Ammon's horn (tissue), 1 donor: ENCODE measurements around the gene PRRG2.
A peak's percentile ranks its signal among the peaks of the same experiment; 100 is the strongest.

Experiments
- DNase-seq: peaks from one replicate; pipeline ENCODE4 v3.0.0-alpha.2; 2016; ENCODE audit warnings: low spot score

Gene PRRG2

DNA sequence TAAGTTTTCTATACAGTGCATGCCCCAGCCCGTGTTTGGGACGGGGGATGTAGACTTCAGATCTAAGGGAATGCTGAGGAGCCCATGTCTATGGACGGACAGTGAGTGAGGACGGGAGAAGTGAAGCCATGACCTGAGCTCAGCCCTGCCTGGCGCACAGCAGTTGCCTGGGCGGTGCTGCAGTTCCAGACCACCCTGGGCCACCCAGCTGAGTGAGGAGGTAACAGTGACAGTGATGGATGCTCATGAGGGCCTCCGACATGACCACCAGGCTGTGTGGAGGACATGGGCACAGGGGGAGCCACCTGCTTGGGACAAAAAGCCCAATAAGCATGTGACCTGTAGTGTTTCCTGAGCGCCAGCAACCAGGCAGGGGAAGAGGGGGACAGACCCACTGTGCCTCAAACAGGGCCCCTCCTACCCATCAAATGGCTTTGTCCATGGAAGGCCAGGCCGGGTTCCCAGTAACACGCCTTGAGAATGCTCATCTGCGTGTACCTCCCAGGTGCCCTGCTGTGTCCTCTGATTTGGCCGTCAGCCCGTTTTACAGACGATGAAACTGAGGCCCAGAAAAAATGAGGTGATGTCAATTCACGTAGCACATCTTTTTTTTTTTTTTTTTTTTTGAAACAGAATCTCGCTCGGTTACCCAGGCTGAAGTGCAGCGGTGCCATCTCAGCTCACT lies 23.3 kb upstream of the PRRG2 start:
- no peak for DNase-seq

DNA sequence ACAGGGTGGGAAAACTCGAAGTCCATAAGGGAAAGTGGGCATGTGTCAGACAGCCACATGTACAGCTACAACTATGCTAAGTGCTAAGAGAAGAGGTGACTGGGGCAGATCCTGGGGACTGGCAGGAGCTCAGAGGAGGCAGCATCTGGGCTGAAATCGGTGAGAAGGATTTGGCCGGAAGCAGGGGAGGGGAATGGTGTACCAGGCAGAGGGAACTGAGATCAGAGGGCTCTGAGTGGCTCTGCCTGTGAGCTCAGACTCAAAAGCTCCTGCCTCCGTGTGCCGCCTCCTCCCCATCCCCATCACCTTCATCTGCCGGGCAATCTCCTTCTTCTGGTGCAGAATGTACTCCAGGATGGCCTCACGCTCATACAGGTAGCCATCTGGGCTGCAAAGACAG lies 22.5 kb upstream of the PRRG2 start:
- DNase-seq, result no peak

DNA sequence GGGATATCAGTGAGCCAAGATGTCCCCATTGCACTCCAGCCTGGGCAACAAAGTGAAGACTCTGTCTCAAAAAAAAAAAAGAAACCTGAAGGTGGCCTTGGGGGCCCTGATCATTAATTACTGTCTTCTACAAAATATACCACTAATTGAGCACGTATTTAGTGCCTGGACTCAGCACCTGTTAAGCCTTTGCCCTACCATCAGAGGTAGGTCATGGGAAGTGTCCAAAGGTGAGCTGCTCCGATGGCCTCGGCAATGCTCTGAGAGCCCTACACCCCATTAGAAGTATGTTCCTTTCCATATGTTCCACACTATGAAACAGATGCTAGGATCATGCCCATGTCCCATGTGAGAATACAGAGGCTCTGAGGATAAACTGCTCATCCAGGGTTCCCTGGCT lies 21.7 kb upstream of the PRRG2 start:
- DNase-seq, result no peak

DNA sequence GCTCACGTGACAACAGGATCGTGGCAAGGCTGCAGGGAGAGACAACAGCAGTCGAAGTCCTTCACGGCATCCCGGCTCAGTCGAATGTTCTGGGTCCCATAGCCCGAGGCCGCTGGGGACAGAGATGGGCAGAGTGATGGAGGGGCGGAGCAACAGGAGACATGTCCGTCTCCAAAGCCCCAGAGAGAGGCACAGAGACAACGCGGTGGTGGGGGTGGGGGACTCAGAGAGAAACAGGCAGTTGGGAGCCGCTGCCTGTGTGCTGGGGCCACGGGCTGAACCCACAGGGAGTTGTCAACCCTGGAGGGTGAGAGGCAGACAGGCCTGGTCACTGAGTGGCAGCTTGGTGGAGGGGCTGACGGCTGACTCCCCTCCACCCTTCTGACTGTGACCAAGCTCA lies 21.2 kb upstream of the PRRG2 start:
- DNase-seq, result no peak

DNA sequence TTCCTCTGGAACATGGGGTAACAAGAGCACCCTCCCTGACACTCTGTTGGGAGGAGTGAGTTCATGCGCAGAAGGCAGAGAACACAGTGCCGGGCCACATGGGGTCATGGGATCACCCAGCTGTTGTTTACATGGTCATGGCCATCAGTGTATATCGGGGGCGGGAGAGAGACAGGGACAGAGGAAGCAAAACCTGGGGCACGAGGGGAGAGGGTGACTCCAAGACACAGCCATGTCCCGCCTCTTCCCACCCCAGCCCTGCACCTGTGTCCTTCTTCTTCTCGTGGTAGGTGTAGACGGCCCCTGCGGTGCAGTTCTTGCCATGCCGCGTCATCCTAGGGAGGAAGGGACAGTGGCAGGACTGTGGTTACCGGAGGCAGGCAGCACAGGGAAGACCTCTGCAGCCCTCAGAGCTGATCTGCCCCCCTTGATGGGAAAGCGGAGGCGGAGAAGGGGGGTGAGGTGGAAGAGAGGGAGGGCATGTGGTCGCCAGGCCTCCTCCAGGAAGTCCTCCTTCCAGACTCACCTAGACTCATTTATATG lies 20.7 kb upstream of the PRRG2 start:
- peak; percentile 85 for DNase-seq

DNA sequence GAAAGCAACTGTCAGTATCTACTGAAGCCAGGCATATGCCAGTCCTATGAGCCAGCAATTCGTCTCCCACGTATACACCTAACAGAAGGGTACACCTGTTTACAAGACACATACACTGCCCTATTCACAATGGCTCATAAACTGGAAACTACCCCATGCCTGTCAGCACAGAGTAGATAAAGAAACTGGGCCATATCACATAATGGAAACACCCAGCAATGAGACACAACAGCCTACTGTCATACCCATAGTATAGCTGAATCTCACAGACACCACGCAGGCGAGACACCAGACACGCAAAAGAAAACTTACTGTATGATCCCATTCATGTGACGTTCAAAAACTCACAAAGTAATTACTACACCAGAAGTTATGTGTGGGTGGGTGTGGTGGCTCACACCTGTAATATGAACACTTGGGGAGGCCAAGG lies 16.5 kb upstream of the PRRG2 start:
- DNase-seq, result no peak

DNA sequence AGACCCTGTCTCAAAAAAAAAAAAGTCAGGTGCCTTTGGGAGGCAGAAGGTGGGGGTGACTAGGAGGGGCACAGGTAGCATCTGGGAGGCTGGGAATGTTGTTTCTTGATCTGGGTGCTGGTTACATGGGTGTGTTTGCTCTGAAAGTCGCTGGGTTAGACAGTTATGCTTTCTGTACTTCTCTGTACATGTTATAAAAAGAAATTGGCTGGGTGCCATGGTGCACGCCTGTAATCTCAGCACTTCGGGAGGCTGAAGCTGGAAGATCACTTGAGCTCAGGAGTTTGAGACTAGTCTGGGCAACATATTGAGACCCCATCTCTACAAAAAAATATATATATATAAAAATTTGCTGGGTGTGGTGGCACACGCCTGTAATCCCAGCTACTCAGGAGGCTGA lies 15.9 kb upstream of the PRRG2 start:
- no peak for DNase-seq

DNA sequence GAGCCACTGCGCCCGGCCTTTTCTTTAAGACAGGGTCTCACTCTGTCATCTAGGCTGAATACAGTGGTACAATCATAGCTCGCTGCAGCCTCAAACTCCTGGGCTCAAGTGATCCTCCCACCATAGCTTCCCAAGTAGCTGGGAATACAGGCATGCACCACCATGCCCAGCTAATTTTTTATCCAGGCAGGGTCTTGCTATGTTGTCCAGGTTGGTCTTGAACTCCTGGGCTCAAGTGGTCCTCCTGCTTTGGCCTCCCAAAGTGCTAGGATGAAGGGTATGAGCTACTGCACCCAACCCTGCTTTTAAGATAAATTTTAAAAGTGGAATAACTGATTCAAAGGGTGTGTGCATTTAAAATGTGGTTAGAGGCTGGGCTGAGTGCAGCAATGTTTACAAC lies 14.8 kb upstream of the PRRG2 start:
- no peak for DNase-seq

DNA sequence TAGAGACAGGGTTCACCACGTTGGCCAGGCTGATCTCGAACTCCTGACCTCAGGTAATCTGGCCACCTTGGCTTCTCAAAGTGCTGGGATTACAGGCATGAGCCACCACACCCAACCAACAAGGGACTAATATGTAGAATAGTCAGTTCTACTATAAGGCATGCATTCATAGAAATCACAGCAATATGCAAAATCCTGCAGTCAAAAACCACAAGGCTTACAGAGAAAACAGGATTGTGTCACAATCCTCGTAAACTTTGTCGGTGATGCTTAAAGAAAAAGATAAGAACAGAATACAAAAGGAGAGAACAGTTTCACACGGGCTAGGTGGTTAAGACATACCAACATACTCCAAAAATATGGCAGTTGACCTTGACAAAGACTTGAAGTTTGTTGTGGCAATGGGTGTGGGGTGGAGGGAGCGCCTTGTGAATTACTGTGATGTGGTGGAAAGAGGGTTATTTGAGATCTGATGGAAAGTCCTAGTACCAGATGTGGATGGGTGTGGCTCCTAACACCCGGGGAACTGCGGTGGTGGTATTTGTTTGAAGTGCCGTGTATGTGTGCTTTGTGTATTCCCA lies 13.2 kb upstream of the PRRG2 start:
- DNase-seq, result no peak

DNA sequence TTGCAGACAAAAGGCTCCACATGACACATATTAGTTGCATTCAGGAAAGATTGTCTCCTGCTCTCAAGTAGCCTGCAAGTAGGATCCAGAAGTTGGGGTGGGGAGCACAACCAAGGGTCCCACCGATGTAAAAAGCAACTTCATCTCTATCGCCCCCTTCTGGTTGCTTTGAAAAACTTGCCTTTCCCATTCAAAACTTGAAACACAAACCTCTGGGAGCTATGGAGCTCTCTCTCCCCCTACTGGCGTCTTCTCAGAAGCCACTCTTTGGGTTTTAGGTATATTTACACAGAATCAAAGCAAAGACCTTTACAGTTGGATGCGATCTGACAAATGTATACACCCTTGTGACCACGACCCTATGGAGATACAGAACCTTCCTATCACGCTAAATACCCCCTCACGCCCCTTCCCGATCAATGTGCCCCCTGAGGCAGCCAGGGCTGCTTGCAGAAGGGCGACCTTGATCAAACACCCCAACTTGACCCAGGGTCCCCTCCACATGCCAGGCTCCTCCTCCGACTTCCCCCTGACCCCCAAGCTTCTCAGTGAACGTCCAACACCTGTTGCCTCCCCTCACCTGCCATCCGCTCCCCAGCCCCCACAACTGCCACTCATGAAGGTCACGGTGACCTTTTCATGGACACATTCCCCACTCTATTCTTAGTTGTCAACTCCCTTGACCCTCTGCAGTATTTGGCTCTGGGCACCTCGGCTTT lies 10.8 kb upstream of the PRRG2 start:
- DNase-seq, result peak; percentile 81

DNA sequence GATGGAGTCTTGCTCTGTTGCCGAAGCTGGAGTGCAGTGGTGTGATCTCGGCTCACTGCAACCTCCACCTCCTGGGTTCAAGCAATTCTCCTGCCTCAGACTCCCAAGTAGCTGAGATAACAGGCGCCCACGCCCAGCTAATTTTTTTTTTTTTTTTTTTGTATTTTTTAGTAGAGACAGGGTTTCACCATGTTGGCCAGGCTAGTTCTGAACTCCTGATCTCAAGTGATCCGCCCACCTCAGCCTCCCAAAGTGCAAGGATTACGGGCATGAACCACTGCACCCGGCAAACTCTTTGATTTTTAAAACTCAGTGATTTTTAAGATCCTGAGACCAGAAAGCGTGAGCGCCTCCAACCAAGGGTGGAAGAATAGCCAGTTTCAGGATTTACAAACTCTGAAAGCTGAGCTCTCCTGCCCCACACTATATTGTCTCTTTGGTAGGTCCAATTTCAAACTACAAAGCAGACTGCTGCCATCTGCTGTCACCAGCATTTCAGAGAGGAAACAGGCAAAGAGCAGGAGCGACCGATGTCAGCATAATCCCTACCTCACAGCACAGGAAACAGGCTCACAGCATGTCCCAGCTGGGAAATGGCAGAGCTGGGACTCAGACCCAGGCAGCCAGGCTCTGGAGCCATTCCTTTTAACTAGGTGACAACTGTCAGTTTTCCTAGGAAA lies 10.0 kb upstream of the PRRG2 start:
- no peak for DNase-seq

DNA sequence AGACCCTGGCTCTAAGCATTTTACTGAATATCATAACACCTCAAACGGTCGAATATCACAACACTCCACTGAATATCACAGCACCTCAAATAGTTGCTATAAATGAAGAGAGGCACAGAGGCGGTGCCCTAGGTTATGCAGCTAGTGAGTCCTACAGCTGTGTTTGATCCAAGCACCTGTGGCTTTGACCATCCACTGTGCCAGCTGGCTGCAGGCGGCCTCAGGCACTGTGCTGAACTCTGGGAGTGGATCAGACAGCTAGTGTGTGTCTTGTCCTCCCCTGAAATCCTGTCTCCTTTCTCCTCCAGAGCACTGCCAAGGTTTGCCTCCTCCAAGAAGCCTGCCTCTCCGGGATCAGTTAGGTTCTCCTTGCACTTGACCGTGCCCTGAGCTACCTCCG lies 8.1 kb upstream of the PRRG2 start:
- no peak for DNase-seq

DNA sequence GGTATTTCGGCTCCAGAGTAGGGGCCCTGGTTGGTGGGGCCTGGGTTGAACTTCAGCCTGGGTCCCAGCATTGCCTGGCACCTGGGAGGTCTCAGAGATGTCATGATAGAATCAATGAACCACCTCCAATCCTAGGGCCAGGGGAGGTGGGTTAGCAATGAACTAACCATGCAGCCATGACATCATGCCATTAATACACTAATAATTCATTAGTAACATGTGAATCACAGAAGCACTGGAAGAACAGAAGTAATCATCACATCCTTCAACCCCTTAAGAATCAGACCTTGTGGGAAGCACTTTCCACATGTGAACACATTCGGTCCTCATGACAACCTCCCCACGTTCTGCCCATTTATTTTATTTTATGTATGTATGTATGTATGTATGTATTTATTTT lies 7.7 kb upstream of the PRRG2 start:
- no peak for DNase-seq

DNA sequence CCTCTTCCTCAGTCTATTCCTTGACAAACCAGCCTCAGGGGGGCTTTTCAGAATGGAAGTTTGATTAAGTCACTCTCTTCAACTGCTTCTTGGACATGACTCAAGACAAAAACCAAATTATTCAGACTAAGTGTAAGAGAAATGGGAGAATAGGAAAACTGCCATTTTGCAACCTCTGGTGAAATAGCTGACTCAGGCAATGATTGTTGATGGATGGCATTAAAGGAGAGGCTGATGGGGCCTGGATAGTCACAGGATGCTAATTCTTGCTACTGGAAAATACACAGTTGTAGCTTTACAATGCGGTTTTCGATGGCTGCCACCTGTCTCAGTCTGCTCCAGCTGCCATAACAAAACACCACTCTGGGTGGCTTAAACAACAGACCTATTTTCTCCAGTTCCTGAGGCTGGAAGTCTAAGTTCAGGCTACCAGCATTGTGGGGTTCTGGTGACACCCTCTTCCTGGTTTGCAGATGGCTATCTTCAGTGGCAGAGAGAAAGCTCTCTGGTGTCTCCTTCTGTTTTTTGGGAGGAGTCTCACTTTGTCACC lies 6.8 kb upstream of the PRRG2 start:
- no peak for DNase-seq

DNA sequence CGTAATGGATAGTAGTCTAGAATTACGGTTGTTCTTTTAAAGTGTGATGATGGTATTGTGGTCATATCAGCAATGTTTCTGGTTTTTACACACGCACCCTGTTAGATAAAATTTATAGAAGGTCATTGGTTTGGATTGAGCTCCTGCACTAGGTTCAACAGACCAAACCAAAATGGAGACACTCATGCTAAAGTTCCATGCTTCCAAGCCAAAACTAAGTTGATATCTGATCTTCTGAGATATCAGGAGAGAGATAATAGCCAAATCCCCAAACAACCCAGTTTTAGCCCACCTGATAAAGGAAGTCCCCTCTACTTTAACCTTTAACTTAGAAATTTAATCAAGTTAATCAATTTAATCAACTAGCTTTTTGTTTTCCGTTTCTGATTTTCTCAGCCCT lies 1.9 kb upstream of the PRRG2 start:
- no peak for DNase-seq

DNA sequence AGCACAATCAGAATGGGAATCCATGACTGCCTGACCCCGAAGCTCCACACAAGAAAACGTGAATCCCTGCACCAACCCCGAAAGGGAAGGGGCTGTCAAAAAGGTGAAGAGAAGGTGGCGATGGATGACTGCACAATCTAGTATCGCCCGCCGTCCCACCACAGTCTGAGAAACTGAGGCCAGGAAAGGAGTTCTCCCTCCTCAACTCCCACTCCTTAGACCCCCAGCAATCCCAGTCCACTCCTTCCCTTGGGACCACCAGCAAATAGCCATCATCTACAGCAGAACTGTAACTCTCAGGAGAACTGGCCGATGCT lies 1.2 kb upstream of the PRRG2 start:
- DNase-seq, result no peak

DNA sequence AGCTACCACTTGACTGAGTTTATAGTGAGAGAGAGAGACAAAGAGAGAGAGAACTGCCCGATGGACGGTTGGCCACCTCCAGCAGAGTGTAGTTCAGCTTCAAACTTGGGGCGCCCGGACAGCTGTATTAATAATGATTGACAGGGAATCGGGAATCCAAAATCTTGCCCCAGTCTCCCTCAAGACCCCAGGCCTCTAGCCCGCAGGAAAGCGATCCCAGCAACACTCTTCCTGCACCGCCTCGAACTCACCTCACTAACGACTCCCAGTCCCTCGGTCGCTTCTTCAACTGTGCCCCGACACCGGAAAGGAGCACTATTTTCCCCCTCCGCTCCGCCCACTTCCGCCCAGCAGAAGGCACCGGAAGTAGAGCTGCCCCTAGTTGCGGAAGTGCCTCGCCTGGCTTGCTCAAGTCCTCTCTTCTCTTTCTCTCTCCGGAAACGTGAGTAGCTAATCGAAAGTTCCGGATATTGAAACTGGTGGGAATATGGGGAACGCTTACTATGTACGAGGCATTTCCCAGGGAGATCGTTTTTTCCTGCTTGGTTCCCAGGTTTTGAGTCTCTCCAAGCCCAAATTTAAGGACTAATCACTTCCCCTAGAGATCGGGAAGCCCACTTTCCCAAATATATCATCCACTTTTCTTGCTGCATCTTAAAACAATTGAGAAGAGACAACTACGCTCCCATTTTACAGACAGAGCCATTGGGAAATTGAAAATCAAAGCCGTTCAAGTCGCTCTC lies 681 bp upstream of the PRRG2 start, which contains the start of gene NOSIP:
TSS of gene NOSIP (minus strand) at position 293 of the 743 bp plus-strand sequence. CDS start 19,865 bp downstream, outside the sequence.
- DNase-seq, result peak; percentile 97

DNA sequence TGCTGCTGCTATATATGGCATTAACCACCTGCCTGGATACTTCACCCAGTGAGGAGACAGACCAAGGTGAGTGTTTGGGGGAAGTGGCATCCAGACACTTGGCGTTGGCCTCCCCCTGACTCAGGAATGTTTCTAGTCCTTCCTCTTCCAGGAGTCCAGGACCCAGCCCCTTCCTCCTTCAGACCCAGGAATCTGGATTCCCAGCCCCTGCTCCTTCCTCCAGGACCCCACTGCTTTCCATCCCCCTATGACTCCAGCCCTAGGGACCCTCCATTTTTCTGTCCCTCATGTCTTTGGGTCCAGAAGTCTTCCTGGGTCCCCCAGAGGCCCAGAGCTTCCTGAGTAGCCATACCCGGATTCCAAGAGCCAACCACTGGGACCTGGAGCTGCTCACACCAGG lies 2.1 kb downstream of the PRRG2 start:
- no peak for DNase-seq

DNA sequence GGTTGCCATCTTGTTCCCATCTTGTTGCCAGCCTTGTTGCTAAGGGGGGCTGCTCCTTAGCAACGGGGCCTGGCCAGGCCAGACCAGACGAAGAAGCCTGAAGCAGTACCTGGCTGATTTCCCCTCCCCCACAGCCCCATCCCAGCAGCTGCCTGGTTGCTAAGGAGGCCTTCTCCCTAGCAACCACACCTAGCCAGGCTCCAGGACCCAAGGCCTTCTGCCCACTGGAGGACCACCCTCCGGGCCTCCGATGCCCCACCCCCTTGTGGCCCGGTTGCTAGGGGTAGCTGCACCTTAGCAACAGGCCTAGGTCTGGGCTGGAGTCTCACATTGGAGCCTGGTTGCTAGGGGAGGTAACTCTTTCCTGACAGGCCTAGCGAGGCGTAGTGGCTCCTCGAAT lies 3.9 kb downstream of the PRRG2 start:
- DNase-seq, result no peak

DNA sequence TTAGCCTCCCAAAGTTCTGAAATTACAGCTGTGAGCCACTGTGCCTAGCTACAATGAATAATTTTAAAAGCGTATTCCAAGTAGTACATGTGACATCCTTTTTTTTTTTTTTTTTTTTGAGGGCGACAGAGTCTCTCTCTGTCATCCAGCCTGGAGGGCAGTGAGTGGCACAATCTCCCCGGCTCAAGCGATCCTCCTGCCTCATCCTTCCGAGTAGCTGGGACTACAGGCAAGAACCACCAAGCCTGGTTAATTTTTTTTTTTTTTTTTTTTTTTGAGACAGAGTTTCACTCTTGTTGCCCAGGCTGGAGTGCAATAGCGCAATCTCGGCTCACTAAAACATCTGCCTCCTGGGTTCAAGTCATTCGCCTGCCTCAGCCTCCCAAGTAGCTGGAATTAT lies 6.1 kb downstream of the PRRG2 start:
- DNase-seq, result no peak

DNA sequence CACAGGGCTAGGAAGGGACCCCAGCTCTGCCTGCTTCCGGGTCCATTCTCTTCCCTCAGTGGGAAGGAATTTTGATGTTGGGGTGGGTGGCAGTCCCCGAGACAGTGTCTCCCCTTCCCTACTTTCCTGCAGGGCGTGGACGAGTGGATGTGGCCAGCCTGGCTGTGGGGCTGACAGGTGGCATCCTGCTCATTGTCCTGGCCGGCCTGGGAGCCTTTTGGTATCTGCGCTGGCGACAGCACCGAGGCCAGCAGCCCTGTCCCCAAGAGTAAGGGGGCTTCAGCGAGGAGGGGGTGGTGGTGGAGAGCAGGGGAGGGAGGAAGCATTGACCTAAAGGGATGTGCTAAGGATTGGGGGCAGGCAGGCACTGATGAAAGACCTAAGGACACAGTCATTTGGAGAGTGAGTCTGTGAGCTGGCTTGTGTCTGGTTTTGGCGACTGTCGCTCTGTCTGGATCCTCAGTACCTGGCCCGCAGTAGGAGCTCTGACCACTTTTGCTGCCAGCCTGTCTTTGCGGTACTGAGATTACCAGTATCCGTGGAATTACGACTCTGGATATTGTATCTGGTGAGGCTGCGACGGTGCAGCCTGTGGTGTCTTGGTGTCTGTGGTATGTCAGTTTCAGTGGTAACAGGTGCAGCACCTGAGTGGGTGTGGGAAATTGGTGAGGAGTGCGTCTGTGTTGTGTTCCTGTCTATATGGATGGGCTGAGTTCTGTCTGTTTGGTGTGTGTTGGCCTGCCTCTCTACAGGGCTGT lies 7.4 kb downstream of the PRRG2 start:
- DNase-seq, result no peak
